GM12878 (cell line): Measurements from ENCODE around the gene SMOC1.

Experiments used
- ASH2L ChIP-seq: fragments of 300-600, 200-600 bp; sonication (generic); IDR thresholded peaks from 2 replicates; pipeline ENCODE4 v1.6.1; 2017; ENCODE audit warnings: low read depth, mild to moderate bottlenecking, borderline replicate concordance
- CBFB ChIP-seq: IDR thresholded peaks from 2 replicates; pipeline ENCODE4 v1.6.1; 2016; ENCODE audit warnings: antibody characterized with exemption, low read depth
- CBX3 ChIP-seq: fragments of 200-600 bp; sonication (generic); IDR thresholded peaks from 2 replicates; pipeline ENCODE4 v1.6.1; 2016; ENCODE audit warnings: low read depth, borderline replicate concordance
- CHD4 ChIP-seq: fragments of 200-600 bp; sonication (generic); IDR thresholded peaks from 2 replicates; pipeline ENCODE4 v1.6.1; 2016; ENCODE audit warnings: mild to moderate bottlenecking
- CREB1 ChIP-seq: IDR thresholded peaks from 2 replicates; pipeline ENCODE4 v1.6.1; 2012; ENCODE audit warnings: low read depth, mild to moderate bottlenecking, inconsistent platforms
- CTCF ChIP-seq, 3 experiments: IDR thresholded peaks in 2 of 3; conservative IDR thresholded peaks in 1 of 3; 2 replicates each; pipeline ENCODE4 v1.5.1; 2011; ENCODE audit warnings: low read depth in 3 of 3, low read length in 3 of 3, mild to moderate bottlenecking in 3 of 3, control low read depth in 2 of 3, moderate library complexity in 2 of 3, inconsistent platforms in 1 of 3, mixed read lengths in 1 of 3; ENCODE audit not compliant: control insufficient read depth in 2 of 3, insufficient read depth in 1 of 3; ENCODE audit errors: extremely low read depth in 1 of 3
- EZH2 ChIP-seq: IDR thresholded peaks from 2 replicates; pipeline ENCODE4 v1.6.1; 2012; ENCODE audit warnings: low read depth, mild to moderate bottlenecking, control low read depth, inconsistent platforms, low read length, borderline replicate concordance; ENCODE audit not compliant: control insufficient read depth
- JUND ChIP-seq: IDR thresholded peaks from 2 replicates; pipeline ENCODE4 v1.6.1; 2012; ENCODE audit warnings: low read depth, mild to moderate bottlenecking, low read length, improper control_type of control experiment, moderate library complexity
- MAX ChIP-seq: IDR thresholded peaks from 2 replicates; pipeline ENCODE4 v1.6.1; 2012; ENCODE audit warnings: low read depth, low read length, improper control_type of control experiment
- NR2C2 ChIP-seq: IDR thresholded peaks from 2 replicates; pipeline ENCODE4 v1.6.1; 2011; ENCODE audit warnings: borderline replicate concordance, low read depth; ENCODE audit not compliant: control insufficient read depth, insufficient read length
- POLR2AphosphoS5 ChIP-seq: IDR thresholded peaks from 2 replicates; pipeline ENCODE4 v1.6.1; 2011; ENCODE audit warnings: mild to moderate bottlenecking, low read length, inconsistent platforms
- TAF1 ChIP-seq: IDR thresholded peaks from 2 replicates; pipeline ENCODE4 v1.6.1; 2011; ENCODE audit warnings: mild to moderate bottlenecking, low read depth, low read length, borderline replicate concordance
- ZBED1 ChIP-seq: IDR thresholded peaks from 2 replicates; pipeline ENCODE4 v1.6.1; 2016; ENCODE audit warnings: borderline replicate concordance

GRCh38 chr14:69955855-69956845, 76.9 kb downstream of the SMOC1 start:
- no peak for TF ChIP-seq CBX3
- no peak for TF ChIP-seq CTCF (IDR thresholded peaks at IDR 0.05 in 2 of 3, conservative IDR thresholded peaks at IDR 0.05 in 1 of 3; ENCODE audit: control insufficient read depth in 2 of 3, extremely low read depth in 1 of 3, insufficient read depth in 1 of 3, low read depth in 3 of 3, low read length in 3 of 3)
- TF ChIP-seq NR2C2 = no peak
- no peak for TF ChIP-seq CBFB
- no peak for TF ChIP-seq CHD4
- no peak for TF ChIP-seq ZBED1
- TF ChIP-seq MAX = no peak
- TF ChIP-seq EZH2 = no peak
- TF ChIP-seq POLR2AphosphoS5 = no peak
- TF ChIP-seq CREB1 = no peak
- no peak for TF ChIP-seq ASH2L
- TF ChIP-seq TAF1 = no peak
- no peak for TF ChIP-seq JUND
